Uterus (tissue), 2 donors: ENCODE measurements around the gene MREG.

Experiments used
- CTCF ChIP-seq, 4 experiments: fragments of 200-600 bp in 2 of 4; fragments of 450-650 bp in 2 of 4; sonication (generic) in 2 of 4; IDR thresholded peaks; one replicate each; pipeline ENCODE4 v1.5.1; 2016 to 2019; ENCODE audit warnings: antibody characterized with exemption in 4 of 4, mild to moderate bottlenecking in 2 of 4, moderate library complexity in 1 of 4
- POLR2A ChIP-seq, 2 donors: fragments of 450-650 bp; IDR thresholded peaks; one replicate each; pipeline ENCODE4 v1.6.1; 2016; ENCODE audit warnings: antibody characterized with exemption in 2 of 2, mild to moderate bottlenecking in 1 of 2, moderate library complexity in 1 of 2

- TF ChIP-seq CTCF (IDR thresholded peaks at IDR 0.05): no peak
- TF ChIP-seq POLR2A (IDR thresholded peaks at IDR 0.05): no peak
Observed at GRCh38 chr2:215915441-215915840, 97.9 kb downstream of the MREG start.
